ENCODE results near the gene MAP3K14. TPM values are rescaled to one million over a fixed set of nuclear protein-coding genes. Genes with fewer than 3 reads are reported as not detected.

Gene MAP3K14
- total and polyA plus RNA-seq, 11 donors: 9.0 to 21.9 (median 11.4) TPM

- H3K4me3 ChIP-seq: no peak overlapping the region
- H3K27me3 ChIP-seq: no peaks in the 10 kb centered on the region
- no peak for ATAC-seq
- H3K36me3 ChIP-seq: peaks cover 0 to 63% (median 55%) of the 10 kb centered on the region in 9 donors
- intact Hi-C loops (cut with DNase I): loop anchor here in 1 of 10 donors (5.0 kb wide), 1 partner anchor 52 kb away; the partner anchor contains the start of gene FMNL1
- TF ChIP-seq POLR2A (IDR thresholded peaks at IDR 0.05) (no peak), CTCF (IDR thresholded peaks at IDR 0.05) (no peak)
- 88 to 93% (median 92%) methylated on average over 4 to 5 of the region's 5 CpGs for WGBS, 4 donors
- H3K4me1 ChIP-seq: peaks cover 0 to 30% (median 22%) of the 10 kb centered on the region in 12 donors
- peak overlapping the region in 1 of 12 donors; percentile 19 for H3K27ac ChIP-seq
- no peak for DNase-seq
- H3K9me3 ChIP-seq: no peaks in the 10 kb centered on the region
Measured at GRCh38 chr17:45274033-45274432, 42.8 kb downstream of the MAP3K14 start.

GRCh38 chr17:45273551-45273957 is 43.3 kb downstream of the MAP3K14 start:
- ATAC-seq (peak in 1 of 4 donors; percentile 3), DNase-seq (no peak)
- intact Hi-C loops (cut with DNase I): loop anchor here in 1 of 10 donors (5.0 kb wide), 1 partner anchor 51 kb away; the partner anchor contains the start of gene FMNL1
- peaks cover 0 to 26% (median 19%) of the 10 kb centered on the region in 12 donors for H3K4me1 ChIP-seq
- H3K36me3 ChIP-seq: peaks cover 0 to 63% (median 60%) of the 10 kb centered on the region in 9 donors
- H3K27me3 ChIP-seq: no peaks in the 10 kb centered on the region
- 73 to 84% (median 77%) methylated on average over 16 of the region's 16 CpGs for WGBS, 4 donors
- H3K9me3 ChIP-seq: no peaks in the 10 kb centered on the region
- TF ChIP-seq POLR2A (IDR thresholded peaks at IDR 0.05) (no peak), CTCF (IDR thresholded peaks at IDR 0.05) (no peak)
- H3K4me3 ChIP-seq: no peak overlapping the region
- peak overlapping the region in 1 of 12 donors; percentile 19 for H3K27ac ChIP-seq

- H3K27me3 ChIP-seq: no peaks in the 10 kb centered on the region
- DNase-seq (no peak), ATAC-seq (no peak)
- H3K27ac ChIP-seq: no peak overlapping the region
- WGBS, 4 donors: 90 to 98% (median 96%) methylated on average over 3 of the region's 3 CpGs
- TF ChIP-seq CTCF (IDR thresholded peaks at IDR 0.05): no peak
- no peak for TF ChIP-seq POLR2A (IDR thresholded peaks at IDR 0.05)
- intact Hi-C loops (cut with DNase I): loop anchor here in 2 of 10 donors (2.0 to 5.0 kb wide), 2 partner anchors 49 to 53 kb away; partner anchors contain the start of gene FMNL1 (in 1 of the 2)
- peaks cover 0 to 6% (median 0%) of the 10 kb centered on the region in 12 donors for H3K4me1 ChIP-seq
- no peaks in the 10 kb centered on the region for H3K9me3 ChIP-seq
- H3K4me3 ChIP-seq: no peak overlapping the region
- H3K36me3 ChIP-seq: peaks cover 0 to 81% (median 79%) of the 10 kb centered on the region in 9 donors
Measured at GRCh38 chr17:45271603-45272002, 45.2 kb downstream of the MAP3K14 start.

GRCh38 chr17:45270828-45271418 is 45.9 kb downstream of the MAP3K14 start:
- no peaks in the 10 kb centered on the region for H3K9me3 ChIP-seq
- intact Hi-C loops (cut with DNase I): loop anchor here in 2 of 10 donors (2.0 to 5.0 kb wide), 2 partner anchors 49 to 52 kb away; partner anchors contain the start of gene FMNL1 (in 1 of the 2)
- TF ChIP-seq POLR2A (IDR thresholded peaks at IDR 0.05): no peak
- peak; percentile 18 to 60 (median 46) for TF ChIP-seq CTCF (IDR thresholded peaks at IDR 0.05)
- H3K4me3 ChIP-seq: no peak overlapping the region
- H3K4me1 ChIP-seq: peaks cover 0 to 6% (median 0%) of the 10 kb centered on the region in 12 donors
- no peaks in the 10 kb centered on the region for H3K27me3 ChIP-seq
- H3K27ac ChIP-seq: no peak overlapping the region
- no peak for DNase-seq
- 76 to 79% (median 77%) methylated on average over 12 to 13 of the region's 13 CpGs for WGBS, 4 donors
- ATAC-seq: peak in 3 of 4 donors; percentile 21 to 54 (median 29)
- H3K36me3 ChIP-seq: peaks cover 0 to 88% (median 86%) of the 10 kb centered on the region in 9 donors
